OCI-M2 (cell line): Measurements from ENCODE around the gene ZNF652.

Experiments
- DNase-seq: peaks from one replicate; lab custom pipeline; 2025; ENCODE audit not compliant: unreplicated experiment; lab: John Stamatoyannopoulos, UW

ZNF652 gene

DNA sequence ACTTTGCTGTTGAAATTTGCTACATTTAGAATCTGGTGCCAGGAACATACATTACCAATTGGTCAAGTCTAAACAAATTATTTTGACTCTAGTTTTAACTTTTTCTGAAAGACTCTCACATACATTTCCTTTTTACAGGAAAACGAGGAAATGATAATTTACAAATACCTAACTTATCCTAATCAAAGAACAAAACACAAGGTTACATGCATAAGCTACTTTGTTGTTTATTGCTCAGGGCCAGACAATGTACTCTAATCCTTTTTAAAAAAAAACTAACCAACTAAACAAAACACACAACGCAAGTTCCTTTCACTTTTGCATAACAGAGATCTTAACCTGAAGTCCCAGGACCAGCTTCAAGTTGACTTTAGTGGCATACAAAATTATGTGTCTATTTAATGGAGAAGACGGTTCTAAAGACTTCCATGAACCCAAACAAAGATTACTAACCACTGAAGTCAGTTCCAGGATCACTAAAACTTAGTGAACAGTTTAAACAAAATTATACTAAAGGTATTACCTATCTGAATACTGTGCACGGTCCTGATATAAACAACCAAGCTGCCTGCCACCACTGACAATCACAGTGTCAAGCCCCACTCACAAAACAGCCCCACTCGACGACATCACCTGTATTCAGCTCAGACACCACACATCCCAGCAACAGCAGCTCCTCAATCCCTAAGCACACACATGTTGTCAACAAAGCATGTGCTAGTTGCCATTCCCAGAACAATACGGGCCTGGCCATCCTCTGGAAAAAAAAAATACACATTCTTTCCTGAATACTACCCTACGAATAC, 1.9 kb downstream of the ZNF652 start:
- no peak for DNase-seq

DNA sequence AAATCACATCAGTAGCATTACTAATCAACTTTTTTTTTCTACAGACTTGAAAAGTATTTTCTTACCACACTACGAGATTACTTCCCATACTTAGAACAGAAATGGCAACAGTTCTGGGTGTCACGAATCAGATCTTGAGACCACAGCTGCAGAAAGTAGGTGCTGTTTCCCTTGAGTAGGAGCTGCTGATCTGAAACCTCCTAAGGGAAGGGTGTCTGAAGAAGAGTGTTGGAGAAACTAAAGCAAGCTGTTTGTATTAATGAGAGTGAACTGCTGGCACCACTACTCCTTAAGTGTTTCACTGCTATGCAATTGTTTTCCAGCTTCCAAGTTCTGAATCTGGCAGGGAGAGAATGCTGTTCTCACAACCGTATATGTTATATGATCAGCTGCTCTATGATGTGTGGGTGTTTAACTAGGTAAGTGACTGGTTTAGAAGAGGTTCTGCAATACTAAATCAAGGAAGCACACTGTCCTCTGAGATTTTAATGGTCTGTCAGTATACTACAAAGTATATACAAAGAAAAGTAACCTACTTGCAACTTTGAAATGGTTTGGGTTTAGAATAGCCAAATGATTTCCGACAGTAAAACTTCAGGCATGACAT, 3.3 kb downstream of the ZNF652 start:
- DNase-seq = no peak

DNA sequence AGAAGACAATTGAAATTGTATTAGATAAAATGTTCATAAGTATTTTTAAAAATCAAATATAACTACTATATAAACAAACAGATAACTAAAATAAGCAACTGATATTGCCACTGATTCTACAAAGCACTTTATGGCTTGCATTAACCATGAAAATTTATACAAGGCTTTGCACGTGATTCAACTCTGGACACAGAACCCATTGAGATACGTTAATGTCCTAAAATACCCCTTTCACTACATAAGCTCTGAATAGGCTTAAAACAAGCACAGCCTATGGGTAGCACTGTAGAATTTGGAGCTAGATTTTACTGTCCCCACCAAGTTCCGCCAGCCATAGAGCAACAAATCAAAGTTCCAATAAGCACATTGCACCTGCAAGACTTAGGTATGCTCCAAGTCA, 4.5 kb downstream of the ZNF652 start:
- DNase-seq = no peak

DNA sequence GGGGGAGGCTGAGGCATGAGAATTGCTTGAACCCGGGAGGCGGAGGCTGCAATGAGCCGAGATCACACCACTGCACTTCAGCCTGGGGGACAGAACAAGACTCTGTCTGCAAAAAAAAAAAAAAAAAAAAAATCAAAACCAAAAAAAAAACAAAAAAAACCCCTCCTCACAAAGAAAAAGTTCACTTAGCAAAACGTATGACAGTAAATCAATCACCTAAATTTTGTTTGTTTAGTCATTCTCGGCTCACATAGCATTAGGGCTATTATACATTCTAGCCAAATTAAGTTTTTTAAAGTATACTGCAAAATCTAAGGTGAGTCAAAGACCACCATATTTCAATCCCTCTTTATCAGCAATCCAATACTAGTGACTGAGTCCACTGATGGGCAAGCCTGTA, 5.7 kb downstream of the ZNF652 start:
- DNase-seq = no peak

DNA sequence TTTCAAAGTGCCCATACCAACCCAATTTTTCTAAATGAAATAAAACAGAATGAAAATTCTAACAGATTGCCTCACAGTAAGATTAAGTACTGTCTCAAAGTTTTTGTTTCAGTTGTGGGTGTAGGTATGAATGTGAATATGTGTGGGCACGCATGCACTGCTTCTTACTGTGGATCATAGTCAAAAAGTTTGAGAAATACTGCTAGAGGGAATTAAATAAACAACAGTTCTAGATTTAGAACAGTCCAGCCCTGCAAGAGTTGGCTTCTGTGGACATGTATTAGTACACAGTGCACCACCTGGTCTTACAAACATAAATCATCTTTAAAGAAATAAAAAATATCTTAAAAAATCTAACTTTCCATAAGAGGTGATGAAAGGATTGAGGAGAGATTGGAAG, 8.4 kb downstream of the ZNF652 start:
- no peak for DNase-seq

DNA sequence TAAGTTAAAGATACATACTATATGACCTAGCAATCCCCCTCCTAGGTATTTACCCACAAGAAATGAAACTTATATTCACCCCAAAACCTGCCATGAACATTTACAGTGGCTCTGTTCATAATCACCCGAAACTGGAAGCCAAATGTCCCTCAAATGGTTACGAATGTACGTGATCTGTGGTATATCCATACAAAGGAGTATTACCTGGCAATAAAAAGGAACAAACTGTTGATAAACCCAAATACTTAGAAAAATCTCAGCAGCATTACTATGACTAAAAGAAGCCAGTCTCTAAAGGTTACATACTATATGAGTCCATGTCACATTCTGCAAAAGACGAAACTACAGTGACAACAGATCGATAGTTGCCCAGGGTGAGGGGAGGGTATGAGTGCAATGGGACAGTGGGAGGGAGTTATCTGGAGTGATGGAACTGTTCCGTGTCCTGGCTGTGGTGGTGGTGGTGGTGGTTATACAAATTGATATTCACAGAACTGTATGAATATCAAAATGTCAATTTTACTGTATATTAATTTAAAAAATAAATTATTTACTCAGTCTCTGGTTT, 9.4 kb downstream of the ZNF652 start:
- no peak for DNase-seq

DNA sequence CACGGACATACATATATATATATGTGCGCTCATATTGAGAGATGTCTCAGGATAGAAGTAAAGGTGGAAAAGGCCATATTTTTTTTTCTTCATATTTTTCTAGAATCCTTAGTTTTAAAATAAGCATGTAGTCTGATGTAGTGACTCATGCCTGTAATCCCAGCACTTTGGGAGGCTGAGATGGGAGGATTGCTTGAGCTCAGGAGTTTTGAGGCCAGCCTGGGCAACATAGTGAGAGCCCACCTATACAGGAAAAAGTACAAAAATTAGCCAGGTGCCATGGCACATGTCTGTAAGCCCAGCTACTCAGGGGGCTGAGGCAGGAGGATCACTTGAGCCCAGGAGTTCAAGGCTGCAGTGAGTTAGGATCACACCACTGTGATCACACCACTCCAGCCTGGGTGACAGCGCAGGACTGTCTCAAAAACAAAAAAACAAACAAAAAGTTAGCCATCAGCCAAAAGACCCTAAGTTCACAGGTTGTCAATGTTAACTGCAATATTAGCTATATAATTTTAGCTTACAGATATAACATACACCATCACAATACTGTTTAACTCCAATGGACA, 10.4 kb downstream of the ZNF652 start:
- no peak for DNase-seq

DNA sequence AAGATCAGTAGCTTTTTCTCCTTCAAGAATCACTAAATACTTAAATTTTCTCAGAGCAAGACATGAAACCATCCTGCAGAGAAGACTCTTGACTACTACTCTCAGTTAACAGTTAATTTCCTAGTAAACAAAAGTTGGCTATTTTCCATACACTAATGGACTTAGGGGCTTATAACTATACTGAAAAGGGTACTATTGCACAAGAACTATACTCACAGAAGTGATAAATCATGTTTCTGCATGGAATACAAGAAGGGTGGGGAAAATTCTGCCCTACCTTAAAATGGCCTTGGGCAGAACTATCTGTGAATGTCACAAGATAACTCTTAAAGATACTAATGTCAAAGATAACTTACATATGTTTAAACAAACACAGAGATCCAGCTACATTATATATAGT, 12.5 kb downstream of the ZNF652 start:
- no peak for DNase-seq

DNA sequence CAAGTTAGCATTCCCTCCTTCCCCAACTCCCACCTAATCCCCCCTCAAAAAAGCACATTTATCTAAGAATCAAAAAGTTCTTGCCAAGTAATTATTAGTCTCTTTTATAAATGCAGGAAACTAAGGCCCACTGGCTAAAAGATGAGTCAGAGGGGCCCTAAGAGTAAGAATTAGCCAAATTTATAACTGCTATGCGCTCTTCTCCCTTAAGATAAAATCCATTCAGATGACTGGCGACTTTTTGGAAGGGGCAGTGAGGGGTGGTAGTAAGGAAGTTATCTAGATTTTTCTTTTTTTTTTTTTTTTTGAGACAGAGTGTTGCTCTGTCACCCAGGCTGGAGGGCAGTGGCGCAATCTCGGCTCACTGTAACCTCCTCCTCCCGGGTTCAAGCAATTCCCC, 17.1 kb downstream of the ZNF652 start:
- DNase-seq = no peak

DNA sequence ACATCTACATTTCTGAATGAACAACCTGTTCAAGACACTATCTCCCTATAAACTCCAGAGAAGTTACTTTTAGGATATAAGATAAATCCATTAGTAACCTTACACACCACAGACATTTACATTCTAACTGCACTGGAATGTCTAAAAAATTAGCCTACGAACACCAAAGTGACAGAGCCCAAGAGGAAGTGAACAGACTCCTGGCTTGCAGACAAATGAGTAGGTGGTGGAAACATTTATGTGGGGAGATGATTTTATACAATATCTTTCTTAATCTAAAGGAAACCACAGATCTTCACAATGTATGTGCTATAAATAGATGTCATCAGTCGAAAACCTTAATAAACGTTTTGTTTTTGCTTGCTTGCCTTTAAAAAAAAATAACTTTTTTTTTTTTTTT, 18.8 kb downstream of the ZNF652 start:
- DNase-seq = no peak

DNA sequence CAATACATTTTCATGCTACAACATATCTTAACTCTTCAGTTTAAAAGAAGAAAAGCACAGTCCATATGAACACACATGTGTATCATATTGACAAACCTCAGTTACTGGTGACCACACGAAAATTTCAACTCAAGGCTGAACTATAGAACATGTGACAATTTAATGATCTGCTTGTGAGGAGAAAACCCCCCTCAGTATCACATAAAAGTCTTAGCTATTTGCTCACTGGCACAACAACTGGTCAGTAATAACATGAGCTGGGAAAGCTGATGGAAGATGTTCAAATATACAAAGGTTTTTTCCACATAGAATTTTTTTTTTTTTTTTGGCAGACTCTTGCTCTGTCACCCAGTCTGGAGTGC, 19.5 kb downstream of the ZNF652 start:
- no peak for DNase-seq

DNA sequence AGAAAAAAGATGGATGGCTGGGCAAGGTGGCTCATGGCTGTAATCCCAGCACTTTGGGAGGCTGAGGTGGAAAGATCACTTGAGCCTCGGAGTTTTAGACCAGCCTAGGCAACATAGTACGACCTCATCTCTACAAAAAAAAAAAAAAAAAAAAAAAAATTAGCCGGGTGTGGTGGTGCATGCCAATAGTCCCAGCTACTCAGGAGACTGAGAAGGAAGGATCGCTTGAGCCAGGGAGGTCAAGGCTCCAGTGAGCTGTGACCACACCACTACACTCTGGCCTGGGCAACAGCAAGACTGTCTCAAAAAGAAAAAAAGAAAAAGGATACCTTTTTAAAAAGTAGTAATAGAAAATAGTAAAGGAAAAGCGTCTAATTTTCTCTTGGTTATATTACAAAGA, 20.7 kb downstream of the ZNF652 start:
- DNase-seq = no peak

DNA sequence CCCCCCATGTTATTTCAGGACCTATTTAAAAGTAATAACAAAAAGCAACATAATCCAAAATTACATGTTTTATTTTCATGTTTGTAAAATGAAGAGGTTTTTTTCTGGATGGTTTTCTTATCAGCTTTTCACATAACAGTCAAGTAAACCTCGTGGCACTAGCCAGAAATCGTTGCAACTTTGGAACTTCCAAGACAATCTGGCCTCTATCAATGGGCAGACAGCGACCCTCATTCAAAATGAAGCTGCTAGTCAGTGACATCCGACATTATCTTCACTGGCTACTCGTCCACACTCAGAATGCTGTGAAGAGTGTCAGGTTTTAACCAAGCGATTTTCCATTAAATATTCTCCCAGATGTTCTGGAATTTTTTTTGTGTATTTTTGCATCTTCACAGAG, 22.7 kb downstream of the ZNF652 start:
- no peak for DNase-seq

DNA sequence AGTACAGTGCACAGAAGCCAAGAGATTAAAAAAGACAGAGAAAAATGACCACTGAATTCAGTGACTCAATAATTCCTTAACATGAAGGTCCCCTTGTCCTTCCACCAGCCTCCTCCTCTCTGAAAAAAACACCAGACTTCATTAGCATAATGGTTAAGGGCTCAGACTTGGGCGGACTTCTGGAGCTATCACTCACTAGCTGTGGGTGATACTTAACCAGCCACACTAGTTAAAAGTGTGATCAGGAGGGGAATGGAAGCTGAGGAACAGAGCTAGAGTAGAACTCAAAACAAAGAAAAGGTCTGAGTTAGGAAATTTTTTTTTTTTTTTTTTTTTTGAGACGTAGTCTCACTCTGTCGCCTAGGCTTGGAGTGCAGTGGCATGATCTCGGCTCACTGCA, 23.2 kb downstream of the ZNF652 start:
- DNase-seq = no peak

DNA sequence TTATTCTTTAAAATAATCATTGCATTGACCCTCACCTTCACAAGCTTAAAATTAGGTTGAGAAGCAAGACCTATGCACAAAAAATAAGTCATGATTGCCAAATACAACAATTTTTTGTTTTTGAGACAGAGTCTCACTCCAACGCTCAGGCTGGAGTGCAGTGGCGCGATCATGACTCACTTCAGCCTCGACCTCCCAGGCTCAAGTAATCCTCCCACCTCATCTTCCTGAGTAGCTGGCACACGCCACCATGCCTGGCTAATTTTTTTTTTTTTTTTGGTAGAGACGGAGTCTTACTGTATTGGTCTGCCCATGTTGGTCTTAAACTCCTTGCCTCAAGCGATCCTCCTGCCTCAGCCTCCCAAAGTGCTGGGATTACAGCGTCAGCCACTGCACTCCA, 24.2 kb downstream of the ZNF652 start:
- no peak for DNase-seq

DNA sequence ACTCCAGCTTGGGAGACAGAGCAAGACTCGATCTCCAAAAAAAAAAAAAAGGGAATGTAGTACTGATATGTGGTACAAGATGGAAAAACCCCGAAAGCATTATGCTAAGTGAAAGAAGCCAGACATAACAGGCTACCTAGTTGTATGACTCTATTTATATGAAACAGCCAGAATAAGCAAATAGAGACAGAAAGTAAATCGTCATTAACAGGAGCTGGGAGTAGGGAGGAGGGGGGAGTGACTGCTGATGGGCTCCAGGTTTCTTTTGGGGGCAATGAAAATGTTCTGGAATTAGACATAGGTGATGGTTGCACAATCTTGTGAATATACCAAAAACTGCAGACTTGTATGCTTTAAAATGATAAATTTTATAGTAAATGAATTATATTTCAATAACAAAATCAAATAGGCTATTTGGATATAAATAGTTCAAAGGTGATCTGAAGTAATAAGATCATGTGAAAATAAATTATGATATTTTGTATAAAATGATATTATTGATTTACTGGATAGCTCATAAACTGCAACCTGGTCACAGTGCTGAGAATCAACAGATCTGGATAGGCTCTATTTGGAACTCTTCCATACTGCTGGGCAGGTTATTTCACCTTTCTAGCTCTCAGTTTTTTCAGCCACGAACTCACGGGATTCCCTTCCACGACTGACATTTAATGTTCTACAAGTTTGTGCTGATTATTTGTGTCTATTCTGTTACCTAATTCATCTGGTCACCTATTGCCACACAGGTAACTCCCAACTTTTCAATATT, 27.1 kb downstream of the ZNF652 start:
- DNase-seq = no peak

DNA sequence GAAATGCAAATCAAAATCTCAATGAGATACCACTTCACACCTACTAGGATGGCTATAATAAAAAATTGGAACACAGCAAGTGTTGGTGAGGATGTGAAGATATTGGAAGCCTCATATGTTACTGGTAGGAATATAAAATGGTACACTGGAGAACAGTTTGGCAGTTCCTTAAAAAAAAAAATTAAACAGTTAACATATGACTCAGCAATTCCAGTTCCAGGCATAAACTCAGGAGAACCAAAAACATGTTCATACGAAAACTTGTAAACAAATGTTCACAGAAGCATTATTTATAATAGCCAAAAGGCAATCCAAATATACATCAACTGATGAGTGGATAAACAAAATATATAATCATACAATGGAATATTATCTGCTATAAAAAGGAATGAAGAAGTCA, 28.2 kb downstream of the ZNF652 start:
- DNase-seq = no peak

DNA sequence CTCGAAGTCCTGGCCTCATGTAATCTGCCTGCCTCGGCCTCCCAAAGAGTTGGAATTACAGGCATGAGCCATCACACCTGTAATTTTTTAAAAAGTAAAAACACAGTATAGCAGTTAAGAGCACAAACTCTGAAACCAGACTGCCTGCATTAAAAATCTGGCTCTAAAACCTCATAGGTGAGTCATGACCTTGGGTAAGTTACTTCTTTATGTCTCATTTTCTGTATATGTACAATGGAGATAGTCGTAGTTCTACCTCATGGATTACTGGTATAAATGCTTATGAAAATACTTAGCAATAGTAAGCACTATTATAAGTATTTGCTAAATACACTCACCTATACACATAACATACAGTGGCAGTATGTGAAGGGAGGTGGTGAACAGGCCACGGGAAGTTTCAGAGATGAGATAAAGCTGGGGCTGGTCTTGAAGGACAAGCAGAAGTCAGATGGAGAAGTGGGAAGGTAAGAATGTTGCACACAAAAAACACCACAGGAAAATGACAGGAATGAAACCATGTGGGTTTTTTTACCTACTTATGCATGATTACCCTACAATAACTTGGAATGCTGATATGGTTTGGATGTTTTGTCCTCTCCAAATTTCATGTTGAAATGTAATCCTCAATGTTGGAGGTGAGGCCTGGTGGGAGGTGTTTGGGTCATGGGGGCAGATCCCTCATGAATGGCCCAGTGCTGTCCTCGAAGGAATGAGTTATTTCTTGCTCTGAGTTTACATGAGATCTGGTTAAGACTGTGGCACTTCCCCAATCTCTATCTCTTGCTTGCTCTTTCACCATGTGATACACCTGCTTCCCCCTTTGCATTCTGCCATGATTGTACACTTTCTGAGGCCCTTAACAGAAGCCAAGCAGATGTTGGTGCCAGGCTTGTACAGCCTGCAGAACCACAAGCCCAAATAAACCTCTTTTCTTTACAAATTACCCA, 33.9 kb downstream of the ZNF652 start:
- no peak for DNase-seq

DNA sequence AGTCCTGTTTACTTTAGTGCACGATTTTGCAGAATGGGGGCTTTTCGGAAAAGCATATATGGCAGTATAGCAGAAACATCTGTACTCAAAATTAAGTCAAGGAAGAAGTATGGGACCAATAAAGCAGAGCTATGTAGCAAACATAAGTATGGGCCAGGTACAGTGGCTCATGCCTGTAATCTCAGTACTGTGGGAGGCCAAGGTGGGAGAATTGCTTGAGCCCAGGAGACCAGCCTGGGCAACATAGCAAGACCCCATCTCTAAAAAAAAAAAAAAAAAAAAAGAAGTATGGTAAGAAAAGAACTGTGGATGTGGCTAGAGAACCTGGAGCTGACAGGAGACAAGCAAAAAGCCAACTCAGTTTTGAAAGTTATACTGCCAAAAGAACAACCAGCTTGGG, 36.1 kb downstream of the ZNF652 start:
- no peak for DNase-seq

DNA sequence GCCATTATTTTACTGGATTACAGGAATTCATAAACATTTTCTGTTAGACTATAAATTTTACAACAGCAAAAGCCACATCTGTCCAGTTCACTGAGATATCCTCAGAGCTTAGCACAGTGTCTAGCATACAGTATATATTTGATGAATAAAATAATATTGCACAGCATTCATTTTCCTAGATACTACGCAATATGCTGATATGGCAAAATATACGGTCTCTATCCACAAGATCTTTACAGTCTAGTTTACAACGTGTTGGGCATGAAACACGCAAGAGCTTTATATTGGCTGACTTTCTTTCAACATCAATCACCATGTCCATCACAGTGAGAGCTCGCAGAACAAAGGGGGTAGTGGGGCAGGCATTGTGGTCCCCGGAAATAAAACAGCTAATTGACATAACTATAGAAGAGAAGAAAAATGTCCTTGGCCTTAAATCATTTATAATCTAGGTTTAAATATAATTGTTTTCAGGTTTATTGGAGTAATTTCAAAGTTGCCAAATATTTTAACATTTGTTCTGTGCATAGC, 43.5 kb downstream of the ZNF652 start:
- no peak for DNase-seq
